K562 (cell line): ENCODE results near the gene ZNRD2. TPM values are rescaled to one million over a fixed set of nuclear protein-coding genes. Genes with fewer than 3 reads are reported as not detected.

Experiments used
- FOXJ3 ChIP-seq: sonication (generic); formaldehyde crosslinking; IDR thresholded peaks from 2 replicates; pipeline ENCODE4 v1.4.0; 2020; ENCODE audit warnings: mild to moderate bottlenecking, missing genetic modification reagents
- LARP7 ChIP-seq: fragments of 450-650 bp; IDR thresholded peaks from 2 replicates; pipeline ENCODE4 v1.6.1; 2016
- NFIX ChIP-seq: fragments of 250-450 bp; sonication (Bioruptor Pico); IDR thresholded peaks from 2 replicates; pipeline ENCODE4 v1.4.0; 2020; ENCODE audit warnings: low read depth, mild to moderate bottlenecking, moderate library complexity
- NRF1 ChIP-seq, 2 experiments: fragments of 450-650 bp; IDR thresholded peaks in 1 of 2; conservative IDR thresholded peaks in 1 of 2; 2 replicates each; pipeline ENCODE4 v1.6.1; 2014; ENCODE audit warnings: mild to moderate bottlenecking in 2 of 2
- SLC30A9 ChIP-seq: fragments of 250-450 bp; sonication (Bioruptor Pico); IDR thresholded peaks from 2 replicates; pipeline ENCODE4 v1.8.0; 2022; ENCODE audit warnings: mild to moderate bottlenecking, moderate library complexity
- ZBED1 ChIP-seq: IDR thresholded peaks from 2 replicates; pipeline ENCODE4 v1.6.1; 2014
- ZC3H8 ChIP-seq: fragments of 450-650 bp; IDR thresholded peaks from 2 replicates; pipeline ENCODE4 v1.6.1; 2017
- polyA plus RNA-seq, 8 experiments: library from polyadenylated mRNA; depleted of rRNA in 4 of 8; stranded (reverse) in 5 of 8; unstranded in 3 of 8; fragments of >200 nt; fragmentation: Nextera tagmentation in 2 of 8; fragmentation: Illumina TruSeq in 1 of 8; extraction: Ambion mirVana in 2 of 8; extraction: Trizol in 1 of 8; gene quantifications; 2 replicates each; pipeline versions ENCODE4 v1.2.1 to v1.2.3, GENCODE V29; 2011 to 2014; ENCODE audit warnings: inconsistent platforms in 1 of 8, missing spikeins in 1 of 8
- total RNA-seq, 7 experiments: library from RNA; depleted of rRNA in 6 of 7; stranded (reverse); fragments of >200 nt in 6 of 7; fragmentation: Illumina TruSeq in 2 of 7; extraction: Trizol in 2 of 7; gene quantifications; 2 replicates each; pipeline versions ENCODE4 v1.2.1 to v1.2.3, GENCODE V29; 2011 to 2021; ENCODE audit warnings: low replicate concordance in 1 of 7
- TF ChIP-seq, protein P1 (sequence below): IDR thresholded peaks from 2 replicates; pipeline ENCODE4 v1.6.1; 2012; ENCODE audit warnings: low read depth, low read length, improper control_type of control experiment, borderline replicate concordance
- TF ChIP-seq, protein P2 (sequence below): fragments of 250-450 bp; sonication (Bioruptor Pico); IDR thresholded peaks from 2 replicates; pipeline ENCODE4 v1.8.0; 2022; ENCODE audit warnings: moderate library complexity, mild to moderate bottlenecking, inconsistent platforms
- TF ChIP-seq, protein P3 (sequence below): sonication (generic); formaldehyde crosslinking; IDR thresholded peaks from 2 replicates; pipeline ENCODE4 v1.8.1; 2023; ENCODE audit warnings: missing genetic modification reagents, mild to moderate bottlenecking, borderline replicate concordance
- TF ChIP-seq, protein P4 (sequence below): fragments of 450-650 bp; formaldehyde crosslinking; IDR thresholded peaks from 2 replicates; pipeline ENCODE4 v1.4.0; 2022; ENCODE audit warnings: missing genetic modification characterization
- TF ChIP-seq, protein P5 (sequence below): fragments of 450-650 bp; IDR thresholded peaks from 2 replicates; pipeline ENCODE4 v1.6.1; 2014; ENCODE audit warnings: low read depth, mild to moderate bottlenecking, moderate library complexity, borderline replicate concordance
- TF ChIP-seq, protein P6 (sequence below): sonication (generic); formaldehyde crosslinking; IDR thresholded peaks from 2 replicates; pipeline ENCODE4 v1.8.0; 2022; ENCODE audit warnings: missing genetic modification reagents, mild to moderate bottlenecking, moderate library complexity, borderline replicate concordance

The ZNRD2 gene
- total and polyA plus RNA-seq, 9 of the 15 experiments (the other 6 are each of a cell fraction or from before 2014, with no cell fraction given) = 13.4 to 129 (median 60.4) TPM

DNA sequence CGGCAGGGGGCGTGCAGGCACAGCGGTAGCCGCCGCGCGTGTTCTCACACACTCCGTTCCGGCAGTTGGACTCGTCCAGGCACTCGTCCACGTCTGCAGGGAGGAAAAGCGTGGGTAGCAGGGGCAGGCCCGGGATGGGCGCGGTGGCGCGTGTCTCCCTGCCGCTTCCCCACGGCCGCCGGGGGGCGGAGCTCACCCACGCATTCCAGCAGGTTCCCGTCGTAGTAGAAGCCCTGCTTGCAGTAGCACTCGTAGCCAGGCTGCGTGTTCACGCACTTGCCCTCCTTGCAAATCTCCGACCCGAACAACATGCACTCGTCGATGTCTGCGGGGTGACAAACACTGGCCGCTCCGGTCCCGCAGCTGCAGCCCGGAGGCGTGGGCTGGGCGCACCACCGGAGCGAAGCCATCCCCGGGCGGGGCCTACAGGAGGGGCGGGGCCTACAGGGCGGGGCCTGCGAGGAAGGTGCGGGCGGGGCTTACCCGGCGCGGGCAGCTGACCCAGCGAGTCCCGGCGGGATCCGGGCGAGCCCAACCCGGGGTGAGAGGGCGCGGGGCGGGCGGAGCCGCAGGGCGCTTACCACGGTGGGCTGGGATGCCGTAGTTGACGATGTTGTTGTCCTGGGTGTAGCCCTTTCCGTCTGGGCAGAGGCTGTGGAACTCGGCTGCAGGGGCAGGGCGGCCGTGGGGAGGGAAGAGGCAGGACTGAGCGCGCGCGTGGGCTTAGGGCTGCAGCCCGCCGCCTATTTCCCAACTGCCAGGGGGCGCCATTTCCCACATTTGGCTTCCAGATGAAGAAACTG, 29.8 kb upstream of the ZNRD2 start (continued):
- TF ChIP-seq, protein P1, sequence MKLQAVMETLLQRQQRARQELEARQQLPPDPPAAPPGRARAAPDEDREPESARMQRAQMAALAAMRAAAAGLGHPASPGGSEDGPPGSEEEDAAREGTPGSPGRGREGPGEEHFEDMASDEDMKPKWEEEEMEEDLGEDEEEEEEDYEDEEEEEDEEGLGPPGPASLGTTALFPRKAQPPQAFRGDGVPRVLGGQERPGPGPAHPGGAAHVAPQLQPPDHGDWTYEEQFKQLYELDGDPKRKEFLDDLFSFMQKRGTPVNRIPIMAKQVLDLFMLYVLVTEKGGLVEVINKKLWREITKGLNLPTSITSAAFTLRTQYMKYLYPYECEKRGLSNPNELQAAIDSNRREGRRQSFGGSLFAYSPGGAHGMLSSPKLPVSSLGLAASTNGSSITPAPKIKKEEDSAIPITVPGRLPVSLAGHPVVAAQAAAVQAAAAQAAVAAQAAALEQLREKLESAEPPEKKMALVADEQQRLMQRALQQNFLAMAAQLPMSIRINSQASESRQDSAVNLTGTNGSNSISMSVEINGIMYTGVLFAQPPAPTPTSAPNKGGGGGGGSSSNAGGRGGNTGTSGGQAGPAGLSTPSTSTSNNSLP = no peak
- TF ChIP-seq NFIX (no peak), LARP7 (no peak), SLC30A9 (CRISPR knock-in tag) (no peak), FOXJ3 (CRISPR knock-in tag) (no peak), ZBED1 (0 out of 2 replicates have a peak, but pooled peaks have one; percentile 26), ZC3H8 (no peak), NRF1 (conservative IDR thresholded peaks at IDR 0.05 in 1 of 2, IDR thresholded peaks at IDR 0.05 in 1 of 2) (peak; percentile 64 to 72)
- TF ChIP-seq, protein P2, sequence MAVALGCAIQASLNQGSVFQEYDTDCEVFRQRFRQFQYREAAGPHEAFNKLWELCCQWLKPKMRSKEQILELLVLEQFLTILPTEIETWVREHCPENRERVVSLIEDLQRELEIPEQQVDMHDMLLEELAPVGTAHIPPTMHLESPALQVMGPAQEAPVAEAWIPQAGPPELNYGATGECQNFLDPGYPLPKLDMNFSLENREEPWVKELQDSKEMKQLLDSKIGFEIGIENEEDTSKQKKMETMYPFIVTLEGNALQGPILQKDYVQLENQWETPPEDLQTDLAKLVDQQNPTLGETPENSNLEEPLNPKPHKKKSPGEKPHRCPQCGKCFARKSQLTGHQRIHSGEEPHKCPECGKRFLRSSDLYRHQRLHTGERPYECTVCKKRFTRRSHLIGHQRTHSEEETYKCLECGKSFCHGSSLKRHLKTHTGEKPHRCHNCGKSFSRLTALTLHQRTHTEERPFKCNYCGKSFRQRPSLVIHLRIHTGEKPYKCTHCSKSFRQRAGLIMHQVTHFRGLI (CRISPR knock-in tag) = no peak
- TF ChIP-seq, protein P3, sequence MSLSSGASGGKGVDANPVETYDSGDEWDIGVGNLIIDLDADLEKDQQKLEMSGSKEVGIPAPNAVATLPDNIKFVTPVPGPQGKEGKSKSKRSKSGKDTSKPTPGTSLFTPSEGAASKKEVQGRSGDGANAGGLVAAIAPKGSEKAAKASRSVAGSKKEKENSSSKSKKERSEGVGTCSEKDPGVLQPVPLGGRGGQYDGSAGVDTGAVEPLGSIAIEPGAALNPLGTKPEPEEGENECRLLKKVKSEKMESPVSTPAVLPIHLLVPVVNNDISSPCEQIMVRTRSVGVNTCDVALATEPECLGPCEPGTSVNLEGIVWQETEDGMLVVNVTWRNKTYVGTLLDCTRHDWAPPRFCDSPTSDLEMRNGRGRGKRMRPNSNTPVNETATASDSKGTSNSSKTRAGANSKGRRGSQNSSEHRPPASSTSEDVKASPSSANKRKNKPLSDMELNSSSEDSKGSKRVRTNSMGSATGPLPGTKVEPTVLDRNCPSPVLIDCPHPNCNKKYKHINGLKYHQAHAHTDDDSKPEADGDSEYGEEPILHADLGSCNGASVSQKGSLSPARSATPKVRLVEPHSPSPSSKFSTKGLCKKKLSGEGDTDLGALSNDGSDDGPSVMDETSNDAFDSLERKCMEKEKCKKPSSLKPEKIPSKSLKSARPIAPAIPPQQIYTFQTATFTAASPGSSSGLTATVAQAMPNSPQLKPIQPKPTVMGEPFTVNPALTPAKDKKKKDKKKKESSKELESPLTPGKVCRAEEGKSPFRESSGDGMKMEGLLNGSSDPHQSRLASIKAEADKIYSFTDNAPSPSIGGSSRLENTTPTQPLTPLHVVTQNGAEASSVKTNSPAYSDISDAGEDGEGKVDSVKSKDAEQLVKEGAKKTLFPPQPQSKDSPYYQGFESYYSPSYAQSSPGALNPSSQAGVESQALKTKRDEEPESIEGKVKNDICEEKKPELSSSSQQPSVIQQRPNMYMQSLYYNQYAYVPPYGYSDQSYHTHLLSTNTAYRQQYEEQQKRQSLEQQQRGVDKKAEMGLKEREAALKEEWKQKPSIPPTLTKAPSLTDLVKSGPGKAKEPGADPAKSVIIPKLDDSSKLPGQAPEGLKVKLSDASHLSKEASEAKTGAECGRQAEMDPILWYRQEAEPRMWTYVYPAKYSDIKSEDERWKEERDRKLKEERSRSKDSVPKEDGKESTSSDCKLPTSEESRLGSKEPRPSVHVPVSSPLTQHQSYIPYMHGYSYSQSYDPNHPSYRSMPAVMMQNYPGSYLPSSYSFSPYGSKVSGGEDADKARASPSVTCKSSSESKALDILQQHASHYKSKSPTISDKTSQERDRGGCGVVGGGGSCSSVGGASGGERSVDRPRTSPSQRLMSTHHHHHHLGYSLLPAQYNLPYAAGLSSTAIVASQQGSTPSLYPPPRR = no peak
- TF ChIP-seq, protein P4, sequence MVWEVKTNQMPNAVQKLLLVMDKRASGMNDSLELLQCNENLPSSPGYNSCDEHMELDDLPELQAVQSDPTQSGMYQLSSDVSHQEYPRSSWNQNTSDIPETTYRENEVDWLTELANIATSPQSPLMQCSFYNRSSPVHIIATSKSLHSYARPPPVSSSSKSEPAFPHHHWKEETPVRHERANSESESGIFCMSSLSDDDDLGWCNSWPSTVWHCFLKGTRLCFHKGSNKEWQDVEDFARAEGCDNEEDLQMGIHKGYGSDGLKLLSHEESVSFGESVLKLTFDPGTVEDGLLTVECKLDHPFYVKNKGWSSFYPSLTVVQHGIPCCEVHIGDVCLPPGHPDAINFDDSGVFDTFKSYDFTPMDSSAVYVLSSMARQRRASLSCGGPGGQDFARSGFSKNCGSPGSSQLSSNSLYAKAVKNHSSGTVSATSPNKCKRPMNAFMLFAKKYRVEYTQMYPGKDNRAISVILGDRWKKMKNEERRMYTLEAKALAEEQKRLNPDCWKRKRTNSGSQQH = no peak
- TF ChIP-seq, protein P5, sequence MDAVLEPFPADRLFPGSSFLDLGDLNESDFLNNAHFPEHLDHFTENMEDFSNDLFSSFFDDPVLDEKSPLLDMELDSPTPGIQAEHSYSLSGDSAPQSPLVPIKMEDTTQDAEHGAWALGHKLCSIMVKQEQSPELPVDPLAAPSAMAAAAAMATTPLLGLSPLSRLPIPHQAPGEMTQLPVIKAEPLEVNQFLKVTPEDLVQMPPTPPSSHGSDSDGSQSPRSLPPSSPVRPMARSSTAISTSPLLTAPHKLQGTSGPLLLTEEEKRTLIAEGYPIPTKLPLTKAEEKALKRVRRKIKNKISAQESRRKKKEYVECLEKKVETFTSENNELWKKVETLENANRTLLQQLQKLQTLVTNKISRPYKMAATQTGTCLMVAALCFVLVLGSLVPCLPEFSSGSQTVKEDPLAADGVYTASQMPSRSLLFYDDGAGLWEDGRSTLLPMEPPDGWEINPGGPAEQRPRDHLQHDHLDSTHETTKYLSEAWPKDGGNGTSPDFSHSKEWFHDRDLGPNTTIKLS = peak; percentile 35; the same call in 1 of the 2 replicates
- TF ChIP-seq, protein P6, sequence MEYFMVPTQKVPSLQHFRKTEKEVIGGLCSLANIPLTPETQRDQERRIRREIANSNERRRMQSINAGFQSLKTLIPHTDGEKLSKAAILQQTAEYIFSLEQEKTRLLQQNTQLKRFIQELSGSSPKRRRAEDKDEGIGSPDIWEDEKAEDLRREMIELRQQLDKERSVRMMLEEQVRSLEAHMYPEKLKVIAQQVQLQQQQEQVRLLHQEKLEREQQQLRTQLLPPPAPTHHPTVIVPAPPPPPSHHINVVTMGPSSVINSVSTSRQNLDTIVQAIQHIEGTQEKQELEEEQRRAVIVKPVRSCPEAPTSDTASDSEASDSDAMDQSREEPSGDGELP = peak; percentile 92
